ENCODE results near the gene CCDC63. TPM values are rescaled to one million over a fixed set of nuclear protein-coding genes. Genes with fewer than 3 reads are reported as not detected.

Gene CCDC63
- polyA plus RNA-seq, 1 of the 3 experiments (the other 2 are of a cell fraction), result not detected

DNA sequence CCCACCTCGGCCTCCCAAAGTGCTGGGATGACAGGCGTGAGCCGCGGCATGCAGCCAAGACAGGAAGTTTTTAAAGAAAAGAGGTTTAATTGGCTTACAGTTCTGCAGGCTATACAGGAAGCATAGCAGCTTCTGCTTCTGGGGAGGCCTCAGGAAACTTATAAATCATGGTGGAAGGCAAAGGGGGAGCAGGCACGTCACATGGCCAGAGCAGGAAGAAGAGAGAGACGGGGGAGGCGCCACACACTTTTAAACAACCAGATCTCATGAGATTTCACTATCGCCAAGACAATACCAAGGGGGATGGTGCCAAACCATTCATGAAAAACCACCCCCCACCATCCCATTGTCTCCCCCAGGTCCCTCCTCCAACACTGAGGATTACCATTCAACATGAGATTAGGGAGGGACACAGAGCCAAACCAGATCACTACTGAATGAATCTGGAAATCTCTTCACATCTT lies 14.1 kb downstream of the CCDC63 start:
- no peak overlapping the region for H2AFZ ChIP-seq (ENCODE audit: low read depth)
- H3K27ac ChIP-seq (ENCODE audit: low read depth in 2 of 2, low read length in 1 of 2), result no peak overlapping the region
- H3K4me1 ChIP-seq (ENCODE audit: control insufficient read depth in 1 of 2, insufficient read depth in 2 of 2, low read depth in 1 of 2, low read length in 1 of 2), result no peaks in the 10 kb centered on the region
- no peaks in the 10 kb centered on the region for H3K9me2 ChIP-seq
- TF ChIP-seq, protein P1, sequence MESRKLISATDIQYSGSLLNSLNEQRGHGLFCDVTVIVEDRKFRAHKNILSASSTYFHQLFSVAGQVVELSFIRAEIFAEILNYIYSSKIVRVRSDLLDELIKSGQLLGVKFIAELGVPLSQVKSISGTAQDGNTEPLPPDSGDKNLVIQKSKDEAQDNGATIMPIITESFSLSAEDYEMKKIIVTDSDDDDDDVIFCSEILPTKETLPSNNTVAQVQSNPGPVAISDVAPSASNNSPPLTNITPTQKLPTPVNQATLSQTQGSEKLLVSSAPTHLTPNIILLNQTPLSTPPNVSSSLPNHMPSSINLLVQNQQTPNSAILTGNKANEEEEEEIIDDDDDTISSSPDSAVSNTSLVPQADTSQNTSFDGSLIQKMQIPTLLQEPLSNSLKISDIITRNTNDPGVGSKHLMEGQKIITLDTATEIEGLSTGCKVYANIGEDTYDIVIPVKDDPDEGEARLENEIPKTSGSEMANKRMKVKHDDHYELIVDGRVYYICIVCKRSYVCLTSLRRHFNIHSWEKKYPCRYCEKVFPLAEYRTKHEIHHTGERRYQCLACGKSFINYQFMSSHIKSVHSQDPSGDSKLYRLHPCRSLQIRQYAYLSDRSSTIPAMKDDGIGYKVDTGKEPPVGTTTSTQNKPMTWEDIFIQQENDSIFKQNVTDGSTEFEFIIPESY (IDR thresholded peaks at IDR 0.05; ENCODE audit: borderline replicate concordance, low read depth), result no peak
- no peak for TF ChIP-seq SMC3 (IDR thresholded peaks at IDR 0.05; ENCODE audit: low read depth, low read length)
- TF ChIP-seq, protein P2, sequence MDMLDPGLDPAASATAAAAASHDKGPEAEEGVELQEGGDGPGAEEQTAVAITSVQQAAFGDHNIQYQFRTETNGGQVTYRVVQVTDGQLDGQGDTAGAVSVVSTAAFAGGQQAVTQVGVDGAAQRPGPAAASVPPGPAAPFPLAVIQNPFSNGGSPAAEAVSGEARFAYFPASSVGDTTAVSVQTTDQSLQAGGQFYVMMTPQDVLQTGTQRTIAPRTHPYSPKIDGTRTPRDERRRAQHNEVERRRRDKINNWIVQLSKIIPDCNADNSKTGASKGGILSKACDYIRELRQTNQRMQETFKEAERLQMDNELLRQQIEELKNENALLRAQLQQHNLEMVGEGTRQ (IDR thresholded peaks at IDR 0.05; ENCODE audit: borderline replicate concordance, low read depth, low read length), result no peak
- TF ChIP-seq, protein P3, sequence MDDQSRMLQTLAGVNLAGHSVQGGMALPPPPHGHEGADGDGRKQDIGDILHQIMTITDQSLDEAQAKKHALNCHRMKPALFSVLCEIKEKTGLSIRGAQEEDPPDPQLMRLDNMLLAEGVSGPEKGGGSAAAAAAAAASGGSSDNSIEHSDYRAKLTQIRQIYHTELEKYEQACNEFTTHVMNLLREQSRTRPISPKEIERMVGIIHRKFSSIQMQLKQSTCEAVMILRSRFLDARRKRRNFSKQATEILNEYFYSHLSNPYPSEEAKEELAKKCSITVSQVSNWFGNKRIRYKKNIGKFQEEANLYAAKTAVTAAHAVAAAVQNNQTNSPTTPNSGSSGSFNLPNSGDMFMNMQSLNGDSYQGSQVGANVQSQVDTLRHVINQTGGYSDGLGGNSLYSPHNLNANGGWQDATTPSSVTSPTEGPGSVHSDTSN (IDR thresholded peaks at IDR 0.05), result no peak
- no peaks in the 10 kb centered on the region for H3K36me3 ChIP-seq (replicated peaks in 1 of 2; ENCODE audit: control insufficient read depth in 1 of 2, insufficient read depth in 2 of 2, low read length in 1 of 2)
- H3K27me3 ChIP-seq (ENCODE audit: insufficient read depth), result no peaks in the 10 kb centered on the region
- H3K9me3 ChIP-seq, result no peaks in the 10 kb centered on the region
- H3K9ac ChIP-seq, result no peak overlapping the region
- no peak for DNase-seq
- no peaks in the 10 kb centered on the region for H3F3A ChIP-seq (replicated peaks; ENCODE audit: insufficient read depth)
- no peaks in the 10 kb centered on the region for H4K20me1 ChIP-seq (ENCODE audit: insufficient read depth)
- WGBS (ENCODE audit: low lambda C conversion rate), result 89% methylated on average over 8 of the region's 8 CpGs
- H3K79me2 ChIP-seq (ENCODE audit: insufficient read depth), result no peaks in the 10 kb centered on the region
- H3K4me2 ChIP-seq, result no peak overlapping the region
- POLR2A ChIA-PET, result no interaction called here
- CTCF ChIA-PET, result no interaction called here
- H3K4me3 ChIP-seq (ENCODE audit: low read depth in 2 of 2, low read length in 1 of 2), result no peak overlapping the region

DNA sequence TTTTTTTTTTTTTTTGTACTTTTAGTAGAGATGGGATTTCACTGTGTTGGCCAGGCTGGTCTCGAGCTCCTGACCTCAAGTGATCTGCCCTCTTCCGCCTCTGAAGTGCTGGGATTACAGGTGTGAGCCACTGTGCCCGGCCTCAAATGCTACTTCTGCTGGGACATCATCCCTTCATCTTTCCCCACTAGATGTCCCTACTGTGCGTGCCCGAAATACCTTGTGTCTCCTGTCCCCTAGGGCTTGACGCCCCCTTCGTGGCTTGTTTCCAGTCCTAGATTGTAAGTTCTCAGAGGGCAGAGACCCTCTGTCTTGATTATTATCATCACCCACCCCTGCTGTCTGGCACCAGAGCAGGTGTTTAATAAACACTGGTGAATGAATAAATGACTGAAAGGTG lies 14.9 kb downstream of the CCDC63 start:
- 73% methylated on average over 7 of the region's 7 CpGs for WGBS (ENCODE audit: low lambda C conversion rate)
- no peak overlapping the region for H2AFZ ChIP-seq (ENCODE audit: low read depth)
- no peaks in the 10 kb centered on the region for H3K36me3 ChIP-seq (replicated peaks in 1 of 2; ENCODE audit: control insufficient read depth in 1 of 2, insufficient read depth in 2 of 2, low read length in 1 of 2)
- POLR2A ChIA-PET, result no interaction called here
- no peak overlapping the region for H3K27ac ChIP-seq (ENCODE audit: low read depth in 2 of 2, low read length in 1 of 2)
- H3K9ac ChIP-seq, result no peak overlapping the region
- CTCF ChIA-PET, result no interaction called here
- H3K4me3 ChIP-seq (ENCODE audit: low read depth in 2 of 2, low read length in 1 of 2), result no peak overlapping the region
- TF ChIP-seq RFX5 (IDR thresholded peaks at IDR 0.05; ENCODE audit: low read length), result no peak
- no peak for TF ChIP-seq EZH2phosphoT487 (IDR thresholded peaks at IDR 0.05; ENCODE audit: borderline replicate concordance, low read depth)
- no peak for TF ChIP-seq CHD2 (IDR thresholded peaks at IDR 0.05; ENCODE audit: low read length, partially characterized antibody)
- no peak for TF ChIP-seq SIN3A (IDR thresholded peaks at IDR 0.05; ENCODE audit: borderline replicate concordance, low read depth, low read length)
- TF ChIP-seq, protein P4, sequence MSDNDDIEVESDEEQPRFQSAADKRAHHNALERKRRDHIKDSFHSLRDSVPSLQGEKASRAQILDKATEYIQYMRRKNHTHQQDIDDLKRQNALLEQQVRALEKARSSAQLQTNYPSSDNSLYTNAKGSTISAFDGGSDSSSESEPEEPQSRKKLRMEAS (IDR thresholded peaks at IDR 0.05; ENCODE audit: low read depth), result no peak
- TF ChIP-seq MXI1 (IDR thresholded peaks at IDR 0.05; ENCODE audit: low read depth, low read length), result no peak
- no peak for TF ChIP-seq FOXM1 (IDR thresholded peaks at IDR 0.05; ENCODE audit: low read depth)
- no peaks in the 10 kb centered on the region for H3K79me2 ChIP-seq (ENCODE audit: insufficient read depth)
- no peaks in the 10 kb centered on the region for H3K4me1 ChIP-seq (ENCODE audit: control insufficient read depth in 1 of 2, insufficient read depth in 2 of 2, low read depth in 1 of 2, low read length in 1 of 2)
- DNase-seq, result no peak
- H4K20me1 ChIP-seq (ENCODE audit: insufficient read depth), result no peaks in the 10 kb centered on the region
- H3K9me2 ChIP-seq, result no peaks in the 10 kb centered on the region
- no peaks in the 10 kb centered on the region for H3K9me3 ChIP-seq
- no peak overlapping the region for H3K4me2 ChIP-seq
- no peaks in the 10 kb centered on the region for H3F3A ChIP-seq (replicated peaks; ENCODE audit: insufficient read depth)
- H3K27me3 ChIP-seq (ENCODE audit: insufficient read depth), result no peaks in the 10 kb centered on the region

Data from SK-N-SH (cell line).